GM19239 (cell line): ENCODE data around the gene CRYBA4.

Experiments used
- DNase-seq: peaks from one replicate; pipeline ENCODE4 v3.0.0; 2011; ENCODE audit warnings: low spot score; ENCODE audit not compliant: insufficient read length
- FAIRE-seq: peaks from 2 replicates; lab custom pipeline; 2011; peaks lifted over from hg19 to GRCh38; lab: Jason Lieb, UNC

CRYBA4 gene

GRCh38 chr22:26656891-26657851, 35.4 kb downstream of the CRYBA4 start, which contains the start of gene MIAT:
Gene MIAT, plus strand, starts transcription at chr22:26657588.
- peak; percentile 4 for FAIRE-seq

GRCh38 chr22:26658161-26658560, 36.4 kb downstream of the CRYBA4 start:
- no peak for DNase-seq
- FAIRE-seq = peak; percentile 26

More at GRCh38 chr22:26656891-26657851, 35.4 kb downstream of the CRYBA4 start, which contains the start of gene MIAT:
- peak; percentile 38 for DNase-seq

- DNase-seq (peak; percentile 39), FAIRE-seq (peak; percentile 98)
Measured at GRCh38 chr22:26658671-26659478, 37.1 kb downstream of the CRYBA4 start.

- DNase-seq = no peak
- no peak for FAIRE-seq
Measured at GRCh38 chr22:26660356-26660755, 38.6 kb downstream of the CRYBA4 start.

- FAIRE-seq = no peak
- no peak for DNase-seq
Measured at GRCh38 chr22:26660961-26661578, 39.3 kb downstream of the CRYBA4 start.

GRCh38 chr22:26662160-26662559, 40.4 kb downstream of the CRYBA4 start:
- FAIRE-seq (no peak), DNase-seq (no peak)

GRCh38 chr22:26663374-26663923, 41.7 kb downstream of the CRYBA4 start:
- no peak for DNase-seq
- no peak for FAIRE-seq

- DNase-seq (no peak), FAIRE-seq (no peak)
Measured at GRCh38 chr22:26665813-26666231, 44.1 kb downstream of the CRYBA4 start.

- no peak for DNase-seq
- FAIRE-seq = no peak
Measured at GRCh38 chr22:26667140-26667539, 45.4 kb downstream of the CRYBA4 start.

- no peak for FAIRE-seq
- DNase-seq = no peak
Measured at GRCh38 chr22:26669060-26669481, 47.3 kb downstream of the CRYBA4 start.

GRCh38 chr22:26670459-26670858, 48.7 kb downstream of the CRYBA4 start:
- DNase-seq (no peak), FAIRE-seq (no peak)

- peak; percentile 30 for DNase-seq
Measured at GRCh38 chr22:26671317-26672059, 49.7 kb downstream of the CRYBA4 start.

GRCh38 chr22:26672060-26672471, 50.3 kb downstream of the CRYBA4 start:
- DNase-seq (no peak), FAIRE-seq (no peak)

More at GRCh38 chr22:26671317-26672059, 49.7 kb downstream of the CRYBA4 start:
- FAIRE-seq = peak; percentile 100

- peak; percentile 100 for FAIRE-seq
- peak; percentile 62 for DNase-seq
Measured at GRCh38 chr22:26672590-26673468, 51.1 kb downstream of the CRYBA4 start.

GRCh38 chr22:26673486-26673885, 51.7 kb downstream of the CRYBA4 start:
- peak; percentile 85 for FAIRE-seq
- no peak for DNase-seq

GRCh38 chr22:26674211-26675190, 52.7 kb downstream of the CRYBA4 start:
- FAIRE-seq = peak; percentile 93

GRCh38 chr22:26675687-26676268, 54.0 kb downstream of the CRYBA4 start:
- FAIRE-seq = no peak
- no peak for DNase-seq

More at GRCh38 chr22:26674211-26675190, 52.7 kb downstream of the CRYBA4 start:
- peak; percentile 37 for DNase-seq
